ENCODE data around the gene ELAVL4.
A peak's percentile ranks its signal among the peaks of the same experiment; 100 is the strongest.

ELAVL4 gene

GRCh38 chr1:50172299-50172698, 63.6 kb downstream of the ELAVL4 start:
- intact Hi-C loops (cut with DNase I), result no loop called here
- no peak for DNase-seq

GRCh38 chr1:50174101-50174500, 65.4 kb downstream of the ELAVL4 start:
- no peak for DNase-seq
- intact Hi-C loops (cut with DNase I), result no loop called here

GRCh38 chr1:50175719-50176639, 67.3 kb downstream of the ELAVL4 start:
- intact Hi-C loops (cut with DNase I), result no loop called here
- DNase-seq, result no peak

GRCh38 chr1:50177994-50178393, 69.3 kb downstream of the ELAVL4 start:
- intact Hi-C loops (cut with DNase I), result no loop called here
- DNase-seq, result no peak

- intact Hi-C loops (cut with DNase I), result no loop called here
- DNase-seq, result no peak
Measured at GRCh38 chr1:50179639-50180038, 70.9 kb downstream of the ELAVL4 start.

- no peak for DNase-seq
- intact Hi-C loops (cut with DNase I), result no loop called here
Measured at GRCh38 chr1:50180367-50180766, 71.6 kb downstream of the ELAVL4 start.

- intact Hi-C loops (cut with DNase I), result no loop called here
- DNase-seq, result peak in 11 of 42 donors; percentile 2 to 40 (median 18)
Measured at GRCh38 chr1:50181027-50181663, 72.4 kb downstream of the ELAVL4 start.

GRCh38 chr1:50183378-50184133, 74.8 kb downstream of the ELAVL4 start:
- intact Hi-C loops (cut with DNase I), result no loop called here
- no peak for DNase-seq

GRCh38 chr1:50189369-50189768, 80.6 kb downstream of the ELAVL4 start:
- no peak for DNase-seq
- intact Hi-C loops (cut with DNase I), result no loop called here

GRCh38 chr1:50193002-50193401, 84.3 kb downstream of the ELAVL4 start:
- intact Hi-C loops (cut with DNase I), result no loop called here
- no peak for DNase-seq

GRCh38 chr1:50195205-50195604, 86.5 kb downstream of the ELAVL4 start:
- DNase-seq, result no peak
- intact Hi-C loops (cut with DNase I), result no loop called here

GRCh38 chr1:50196081-50196480, 87.4 kb downstream of the ELAVL4 start:
- intact Hi-C loops (cut with DNase I), result no loop called here
- DNase-seq, result no peak

GRCh38 chr1:50197216-50197615, 88.5 kb downstream of the ELAVL4 start:
- no peak for DNase-seq
- intact Hi-C loops (cut with DNase I), result no loop called here

- intact Hi-C loops (cut with DNase I), result no loop called here
- peak in 5 of 42 donors; percentile 7 to 51 (median 26) for DNase-seq
Measured at GRCh38 chr1:50208315-50208714, 99.6 kb downstream of the ELAVL4 start.

- intact Hi-C loops (cut with DNase I), result no loop called here
Measured at GRCh38 chr1:50208756-50209155, 100.0 kb downstream of the ELAVL4 start.

GRCh38 chr1:50209749-50210148, 101.0 kb downstream of the ELAVL4 start:
- DNase-seq, result no peak
- intact Hi-C loops (cut with DNase I), result no loop called here

More at GRCh38 chr1:50208756-50209155, 100.0 kb downstream of the ELAVL4 start:
- no peak for DNase-seq

- intact Hi-C loops (cut with DNase I), result no loop called here
- no peak for DNase-seq
Measured at GRCh38 chr1:50213505-50213904, 104.8 kb downstream of the ELAVL4 start.

GRCh38 chr1:50214717-50215116, 106.0 kb downstream of the ELAVL4 start:
- DNase-seq, result no peak

GRCh38 chr1:50218344-50219120, 109.8 kb downstream of the ELAVL4 start:
- DNase-seq, result no peak
- intact Hi-C loops (cut with DNase I), result no loop called here

More at GRCh38 chr1:50214717-50215116, 106.0 kb downstream of the ELAVL4 start:
- intact Hi-C loops (cut with DNase I), result no loop called here

Data from head of caudate nucleus (tissue), 42 donors.